OCI-LY3 (cell line): ENCODE data around the gene UBAP2.

Experiments used
- H2AFZ ChIP-seq: fragments of 200-600, 300-600 bp; shearing (Covaris generic); 2 replicates; pipeline ENCODE4 v1.6.0; 2014; ENCODE audit warnings: antibody characterized with exemption, low read depth, low read length
- H3K27ac ChIP-seq: fragments of 200-600, 300-600 bp; sonication (generic); 2 replicates; pipeline ENCODE4 v1.5.1; 2014; ENCODE audit warnings: mild to moderate bottlenecking, low read length, moderate library complexity, mixed read lengths
- H3K27me3 ChIP-seq: fragments of 200-600, 300-600 bp; sonication (generic); 2 replicates; pipeline ENCODE4 v1.6.1; 2014; ENCODE audit warnings: low read depth, low read length, mixed read lengths
- H3K36me3 ChIP-seq: fragments of 200-600, 300-600 bp; sonication (generic); replicated peaks from 2 replicates; pipeline ENCODE3; 2014; ENCODE audit warnings: low read depth, low read length, mixed read lengths
- H3K4me1 ChIP-seq: fragments of 300-600, 200-600 bp; sonication (generic); 2 replicates; pipeline ENCODE4 v1.6.1; 2014; ENCODE audit warnings: low read length, mixed read lengths
- H3K4me2 ChIP-seq: fragments of 200-600, 300-600 bp; sonication (generic); 2 replicates; pipeline ENCODE4 v1.6.1; 2014; ENCODE audit warnings: low read length, mixed read lengths
- H3K4me3 ChIP-seq: fragments of 300-600, 200-600 bp; sonication (generic); 2 replicates; pipeline ENCODE4 v1.5.1; 2014; ENCODE audit warnings: antibody characterized with exemption, mild to moderate bottlenecking, low read length, moderate library complexity
- H3K79me2 ChIP-seq: fragments of 300-600, 200-600 bp; shearing (Covaris generic); 2 replicates; pipeline ENCODE4 v1.6.1; 2014; ENCODE audit warnings: mild to moderate bottlenecking, low read length, mixed read lengths
- H3K9ac ChIP-seq: fragments of 300-600, 200-600 bp; shearing (Covaris generic); 2 replicates; pipeline ENCODE4 v1.6.0; 2014; ENCODE audit warnings: mild to moderate bottlenecking, low read length, moderate library complexity
- H3K9me3 ChIP-seq: fragments of 200-600, 300-600 bp; shearing (Covaris generic); 2 replicates; pipeline ENCODE4 v1.6.1; 2014; ENCODE audit warnings: low read length, mixed read lengths; ENCODE audit not compliant: insufficient read depth
- H4K20me1 ChIP-seq: fragments of 200-600, 300-600 bp; sonication (generic); 2 replicates; pipeline ENCODE4 v1.6.1; 2016; ENCODE audit warnings: low read length, mixed read lengths; ENCODE audit not compliant: insufficient read depth
- CTCF ChIP-seq: fragments of 200-600, 300-600 bp; sonication (generic); IDR thresholded peaks from 2 replicates; pipeline ENCODE4 v1.5.1; 2014; ENCODE audit warnings: antibody characterized with exemption, low read length, low read depth
- EZH2phosphoT487 ChIP-seq: fragments of 200-600 bp; shearing (Covaris generic); IDR thresholded peaks from 2 replicates; pipeline ENCODE4 v1.6.1; 2018; ENCODE audit warnings: antibody characterized with exemption, mixed run types, low read depth

The UBAP2 gene

GRCh38 chr9:33939924-33940874 lies 108.5 kb downstream of the UBAP2 start:
- Histone ChIP-seq H3K27me3 (no peaks in the 10 kb centered on the region), H2AFZ (no peak overlapping the region)

GRCh38 chr9:33934188-33934878 lies 114.4 kb downstream of the UBAP2 start:
- TF ChIP-seq EZH2phosphoT487 (no peak), CTCF (no peak)
- H3K4me1 ChIP-seq = no peaks in the 10 kb centered on the region
- H3K27ac ChIP-seq = no peak overlapping the region
- H3K79me2 ChIP-seq = no peaks in the 10 kb centered on the region; the same call in 1 of the 2 replicates
- no peak overlapping the region for H3K4me3 ChIP-seq
- no peaks in the 10 kb centered on the region for H3K27me3 ChIP-seq
- H3K9ac ChIP-seq = no peak overlapping the region
- H3K9me3 ChIP-seq = no peaks in the 10 kb centered on the region
- H2AFZ ChIP-seq = no peak overlapping the region
- no peak overlapping the region for H3K4me2 ChIP-seq
- H4K20me1 ChIP-seq = no peaks in the 10 kb centered on the region
- peaks cover 55% of the 10 kb centered on the region for H3K36me3 ChIP-seq

More at GRCh38 chr9:33939924-33940874, 108.5 kb downstream of the UBAP2 start:
- Histone ChIP-seq H3K27ac (no peak overlapping the region), H3K4me3 (no peak overlapping the region), H3K9ac (no peak overlapping the region), H3K4me1 (no peaks in the 10 kb centered on the region), H3K79me2 (no peaks in the 10 kb centered on the region), H3K4me2 (no peak overlapping the region), H3K9me3 (no peaks in the 10 kb centered on the region), H4K20me1 (peaks cover 4% of the 10 kb centered on the region; the same call in 1 of the 2 replicates), H3K36me3 (peaks cover 46% of the 10 kb centered on the region)
- no peak for TF ChIP-seq CTCF
- TF ChIP-seq EZH2phosphoT487 = no peak

- peaks cover 73% of the 10 kb centered on the region for H3K36me3 ChIP-seq
- H4K20me1 ChIP-seq = no peaks in the 10 kb centered on the region
- no peak overlapping the region for H3K9ac ChIP-seq
- H3K4me2 ChIP-seq = no peak overlapping the region
- no peak overlapping the region for H2AFZ ChIP-seq
- H3K4me3 ChIP-seq = no peak overlapping the region
- H3K9me3 ChIP-seq = no peaks in the 10 kb centered on the region
- H3K4me1 ChIP-seq = no peaks in the 10 kb centered on the region
- TF ChIP-seq EZH2phosphoT487 (no peak), CTCF (no peak)
- H3K27ac ChIP-seq = no peak overlapping the region
- H3K79me2 ChIP-seq = peaks cover 6% of the 10 kb centered on the region; the same call in 1 of the 2 replicates
- no peaks in the 10 kb centered on the region for H3K27me3 ChIP-seq
Observed at GRCh38 chr9:33932078-33932807, 116.4 kb downstream of the UBAP2 start.

GRCh38 chr9:33931326-33931725 lies 117.4 kb downstream of the UBAP2 start:
- Histone ChIP-seq H3K79me2 (peaks cover 6% of the 10 kb centered on the region; the same call in 1 of the 2 replicates), H3K4me1 (no peaks in the 10 kb centered on the region), H3K9me3 (no peaks in the 10 kb centered on the region), H3K4me2 (no peak overlapping the region), H2AFZ (no peak overlapping the region), H3K27ac (no peak overlapping the region), H4K20me1 (no peaks in the 10 kb centered on the region), H3K27me3 (no peaks in the 10 kb centered on the region), H3K4me3 (no peak overlapping the region), H3K36me3 (peaks cover 75% of the 10 kb centered on the region), H3K9ac (no peak overlapping the region)
- TF ChIP-seq CTCF (no peak), EZH2phosphoT487 (no peak)
